DMS153 treated with DMSO at 0.1 percent for 48 hours (cell line): Measurements from ENCODE around the gene MOB3C.

ENCODE experiments used
- DNase-seq: peaks from one replicate; lab custom pipeline; 2025; ENCODE audit not compliant: unreplicated experiment; lab: John Stamatoyannopoulos, UW

Gene MOB3C

DNA sequence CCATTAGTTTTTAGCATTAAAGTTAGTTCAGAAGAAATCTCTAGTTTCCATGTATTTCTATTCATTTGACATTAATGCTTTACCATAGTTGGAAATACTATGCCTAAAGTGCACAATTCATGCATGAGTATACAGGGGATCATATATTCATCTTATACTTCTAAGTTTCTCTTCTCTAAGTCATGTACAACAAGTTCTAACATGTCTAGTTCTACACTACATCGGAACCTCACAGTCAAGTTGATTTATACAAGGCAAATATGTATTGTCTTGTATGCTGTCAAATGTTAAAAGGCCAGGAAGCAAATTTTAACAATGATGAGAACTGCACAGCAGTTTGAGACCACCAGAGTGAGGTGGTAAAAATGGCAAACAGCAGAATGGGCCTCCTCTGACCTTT is 22.9 kb upstream of the MOB3C start:
- no peak for DNase-seq

GRCh38 chr1:46638921-46639320 is 22.3 kb upstream of the MOB3C start:
- DNase-seq = no peak

GRCh38 chr1:46637444-46638083 is 21.0 kb upstream of the MOB3C start:
- DNase-seq = no peak

DNA sequence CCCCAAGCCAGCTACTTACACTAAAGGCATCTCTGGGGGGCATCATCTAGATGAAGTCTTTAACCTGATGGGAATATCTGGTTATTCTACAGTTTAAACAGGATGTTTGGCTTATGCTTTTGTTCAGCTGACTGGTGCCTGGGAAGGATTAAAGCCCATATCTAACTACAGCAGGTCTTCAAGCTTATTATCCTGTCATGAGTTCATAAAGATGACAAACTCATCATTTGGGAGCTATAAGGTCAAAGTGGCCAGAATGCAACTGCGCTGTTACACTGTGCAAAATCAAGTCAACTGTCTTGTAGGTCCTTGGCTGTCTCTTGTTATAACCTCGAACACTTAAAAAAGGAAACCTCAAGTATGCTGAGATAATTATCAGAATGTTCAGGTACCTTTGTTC is 18.6 kb upstream of the MOB3C start:
- DNase-seq = no peak

DNA sequence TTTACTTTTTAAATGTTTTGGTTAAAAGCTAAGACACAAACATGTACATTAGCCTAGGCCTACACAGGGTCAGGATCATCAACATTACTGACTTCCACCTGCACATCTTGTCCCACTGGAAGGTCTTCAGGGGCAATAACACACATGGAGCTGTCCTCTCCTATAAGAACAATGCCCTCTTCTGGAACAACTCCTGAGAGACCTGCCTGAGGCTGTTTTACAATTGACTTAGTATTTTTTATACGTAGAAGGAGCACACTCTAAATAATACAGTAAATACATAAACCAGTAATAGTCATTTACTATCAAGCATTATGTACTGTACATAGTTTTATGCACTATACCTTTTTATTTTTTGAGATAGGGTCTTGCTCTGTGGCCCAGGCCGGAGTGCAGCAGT is 14.1 kb upstream of the MOB3C start:
- no peak for DNase-seq

GRCh38 chr1:46623743-46624644 is 7.4 kb upstream of the MOB3C start:
- no peak for DNase-seq

DNA sequence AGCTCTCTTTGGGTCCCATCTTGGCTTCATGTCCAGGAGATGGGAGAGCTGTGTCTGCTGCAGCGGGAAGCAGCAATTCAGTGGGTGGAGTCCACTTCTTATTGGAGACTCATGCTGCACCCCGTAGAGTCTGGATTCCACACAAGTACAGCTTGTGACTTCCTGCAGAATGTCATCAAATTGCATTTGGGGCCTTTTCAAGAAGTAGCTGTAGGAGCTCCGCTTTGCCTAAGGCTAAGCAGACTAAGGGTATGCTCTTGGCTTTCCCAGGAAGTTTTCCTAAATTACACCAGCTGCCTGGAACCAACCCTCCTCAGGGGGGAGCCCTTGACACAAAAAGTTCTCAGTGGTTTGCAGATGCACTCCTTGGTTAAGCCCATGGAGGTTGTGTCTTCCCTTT is 5.7 kb upstream of the MOB3C start:
- peak; percentile 65 for DNase-seq

- DNase-seq = no peak
These were observed 5.3 kb upstream of the MOB3C start for GRCh38 chr1:46621930-46622329.

- no peak for DNase-seq
These were observed 3.1 kb upstream of the MOB3C start for GRCh38 chr1:46619656-46620258.

- no peak for DNase-seq
These were observed 2.3 kb upstream of the MOB3C start for GRCh38 chr1:46618754-46619415.

DNA sequence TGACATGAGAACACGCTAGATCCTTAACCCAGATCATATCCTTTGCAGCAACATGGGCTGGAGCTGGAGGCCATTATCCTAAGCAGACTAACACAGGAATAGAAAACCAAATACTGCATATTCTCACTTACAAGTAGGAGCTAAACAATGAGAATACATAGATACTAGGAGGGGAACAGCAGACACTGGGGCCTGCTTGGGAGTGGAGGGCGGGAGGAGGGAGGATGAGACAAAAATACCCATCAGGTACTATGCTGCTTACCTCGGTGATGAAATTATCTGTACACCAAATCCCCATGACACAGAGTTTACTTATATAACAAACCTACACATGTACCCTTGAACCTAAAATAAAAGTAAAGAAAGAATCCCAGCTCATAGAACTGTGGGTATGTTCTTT is 1.2 kb upstream of the MOB3C start:
- no peak for DNase-seq

- no peak for DNase-seq
These were observed 643 bp upstream of the MOB3C start for GRCh38 chr1:46617108-46617800.

DNA sequence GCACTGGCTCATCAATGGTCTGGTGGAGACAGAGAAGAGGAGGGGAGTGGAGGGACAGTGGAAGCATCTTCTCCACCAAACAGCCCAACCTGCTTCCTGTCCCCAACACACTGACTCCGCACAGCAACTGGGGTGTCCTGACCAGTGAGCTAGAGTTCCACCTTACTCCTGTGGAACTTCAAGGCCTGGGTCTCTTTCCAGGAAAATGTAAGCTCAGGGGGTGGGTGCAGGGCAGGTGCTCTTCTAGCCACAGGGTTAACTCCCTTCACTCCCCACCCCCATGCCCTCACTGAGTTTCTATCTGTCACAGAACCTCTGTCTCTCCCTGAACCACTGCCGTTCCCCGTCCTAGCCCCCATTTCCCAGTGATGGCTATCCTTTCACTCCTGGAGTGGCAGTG is 876 bp downstream of the MOB3C start:
- no peak for DNase-seq

GRCh38 chr1:46615088-46615487 is 1.5 kb downstream of the MOB3C start:
- no peak for DNase-seq

DNA sequence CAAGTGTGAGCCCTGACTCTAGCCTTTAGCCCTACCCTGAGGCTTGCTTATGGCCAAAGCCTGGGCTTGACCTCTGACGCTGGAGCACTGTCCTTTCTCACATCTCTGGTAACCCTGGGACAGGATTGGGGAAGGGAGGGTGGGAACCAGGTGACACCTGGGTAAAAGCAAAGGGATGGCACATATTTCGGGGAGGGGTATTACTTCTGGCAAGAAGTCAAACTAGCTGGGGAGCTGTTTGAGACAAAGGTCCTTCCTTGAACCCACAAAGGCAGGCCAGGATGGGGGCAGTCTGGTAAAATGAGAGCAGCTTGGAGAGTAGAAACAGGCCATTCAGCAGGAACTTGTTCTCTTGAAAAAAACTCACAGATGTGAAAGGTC is 2.0 kb downstream of the MOB3C start:
- DNase-seq = no peak

GRCh38 chr1:46613661-46614603 is 2.7 kb downstream of the MOB3C start:
- no peak for DNase-seq

DNA sequence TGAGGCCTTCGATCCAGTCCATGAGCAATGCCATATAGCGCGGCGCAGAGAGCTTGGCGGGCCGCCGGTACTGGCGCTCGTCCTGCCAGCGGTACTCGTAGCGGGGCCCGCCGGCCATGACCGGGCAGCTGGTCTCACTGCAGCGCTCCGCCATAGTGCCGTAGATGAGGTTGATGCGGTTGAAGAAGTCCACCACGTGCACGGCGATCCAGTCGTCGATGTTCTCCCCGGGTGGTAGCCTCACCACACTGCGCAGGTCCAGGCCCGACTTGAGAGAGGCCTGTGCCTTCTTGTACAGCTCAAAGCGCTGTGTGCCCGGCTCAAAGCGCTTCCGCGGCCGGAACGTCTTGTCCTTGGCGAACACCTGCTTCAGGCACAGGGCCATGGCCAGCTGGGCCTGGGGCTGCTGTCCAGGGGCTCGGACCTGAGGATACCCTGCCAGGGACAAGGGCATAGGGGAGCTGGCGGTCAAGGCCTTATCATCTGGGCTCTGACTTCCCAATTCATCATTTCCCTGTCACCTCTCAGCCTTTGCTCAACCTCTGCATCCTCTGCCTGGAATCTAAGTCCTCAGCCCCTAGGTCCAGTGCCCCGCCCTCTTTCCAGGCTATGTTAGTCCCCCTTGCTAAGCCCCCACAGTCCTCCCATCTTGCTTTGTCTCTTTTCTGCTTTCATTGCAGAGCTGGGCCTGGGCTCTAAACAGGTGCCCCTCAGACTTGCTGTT is 3.5 kb downstream of the MOB3C start:
- no peak for DNase-seq

DNA sequence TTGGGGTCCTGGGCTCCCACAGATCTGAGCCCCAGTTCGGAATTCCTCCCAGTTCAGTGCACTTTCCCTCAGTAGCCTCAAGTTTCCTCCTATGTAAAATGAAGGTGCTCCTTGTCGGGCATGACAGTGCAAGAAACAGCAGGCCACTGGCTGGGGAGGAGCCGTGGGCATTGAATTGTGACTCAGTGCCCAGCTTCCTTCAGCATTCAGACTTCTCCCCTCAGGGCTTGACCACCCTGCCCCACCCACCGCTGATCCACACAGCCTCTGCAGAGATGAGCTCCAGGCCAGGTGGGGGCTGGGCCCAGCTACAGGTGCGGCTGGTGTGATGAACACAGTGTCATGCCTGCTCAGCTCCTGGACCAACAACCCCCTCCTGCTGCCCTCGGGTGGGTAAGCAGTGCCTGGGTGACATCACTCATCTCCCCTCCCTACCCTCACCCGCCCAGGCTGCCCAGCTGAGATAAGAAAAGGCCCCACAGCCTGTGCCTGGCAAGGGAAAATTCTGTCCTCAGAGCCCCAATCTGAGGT is 4.9 kb downstream of the MOB3C start:
- no peak for DNase-seq
